ENCODE measurements around the gene FAM219A. TPM values are rescaled to one million over a fixed set of nuclear protein-coding genes. Genes with fewer than 3 reads are reported as not detected.

Gene FAM219A
- total RNA-seq, 1 experiment from 2014 or later = 17.1 TPM

DNA sequence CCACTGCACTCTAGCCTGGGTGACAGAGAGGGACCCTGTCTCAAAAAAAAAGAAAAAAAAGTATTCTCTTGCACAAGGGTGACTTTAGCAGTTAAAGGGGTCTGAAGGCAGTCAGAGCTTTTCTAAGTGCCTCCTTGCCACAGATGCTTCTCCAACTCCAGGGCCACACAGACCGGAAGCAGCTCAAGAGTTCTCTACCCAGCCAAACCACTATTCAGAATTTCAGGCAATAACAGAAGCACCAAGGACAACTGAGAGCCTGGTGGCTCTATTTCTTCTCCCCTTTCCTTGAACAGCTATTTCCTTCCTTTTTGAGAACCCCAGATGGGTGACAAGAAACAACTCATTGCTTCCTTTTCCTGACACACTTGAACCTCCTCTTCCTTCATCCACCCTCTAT lies 2.2 kb downstream of the FAM219A start:
- Histone ChIP-seq H3K27ac (ENCODE audit: low read length) (no peak overlapping the region), H3K4me3 (ENCODE audit: low read length) (peak overlapping the region; percentile 97), H2AFZ (ENCODE audit: low read length) (no peak overlapping the region), H3K79me2 (ENCODE audit: low read length) (peaks cover 68% of the 10 kb centered on the region), H3K27me3 (ENCODE audit: low read length) (no peaks in the 10 kb centered on the region), H4K20me1 (ENCODE audit: low read length) (peaks cover 27% of the 10 kb centered on the region; the same call in 1 of the 2 replicates), H3K9me3 (ENCODE audit: low read length) (no peaks in the 10 kb centered on the region), H3K36me3 (ENCODE audit: low read depth, low read length) (no peaks in the 10 kb centered on the region), H3K4me1 (ENCODE audit: insufficient read depth, low read length) (peaks cover 17% of the 10 kb centered on the region), H3K9me2 (replicated peaks; ENCODE audit: low read length) (no peaks in the 10 kb centered on the region), H3K9ac (ENCODE audit: low read length) (no peak overlapping the region), H3K4me2 (ENCODE audit: low read length) (peak overlapping the region; percentile 91), H3F3A (ENCODE audit: low read length, unreplicated experiment) (no peaks in the 10 kb centered on the region)
- CTCF ChIA-PET = no interaction called here
- TSS peak; percentile 17 for BruUV-seq (replicated peaks)
- intact Hi-C loops (cut with micrococcal nuclease) = no loop called here
- ATAC-seq = no peak
- no peak for DNase-seq
- POLR2A ChIA-PET (ENCODE audit: unreplicated experiment) = no interaction called here
- TF ChIP-seq, protein P1, sequence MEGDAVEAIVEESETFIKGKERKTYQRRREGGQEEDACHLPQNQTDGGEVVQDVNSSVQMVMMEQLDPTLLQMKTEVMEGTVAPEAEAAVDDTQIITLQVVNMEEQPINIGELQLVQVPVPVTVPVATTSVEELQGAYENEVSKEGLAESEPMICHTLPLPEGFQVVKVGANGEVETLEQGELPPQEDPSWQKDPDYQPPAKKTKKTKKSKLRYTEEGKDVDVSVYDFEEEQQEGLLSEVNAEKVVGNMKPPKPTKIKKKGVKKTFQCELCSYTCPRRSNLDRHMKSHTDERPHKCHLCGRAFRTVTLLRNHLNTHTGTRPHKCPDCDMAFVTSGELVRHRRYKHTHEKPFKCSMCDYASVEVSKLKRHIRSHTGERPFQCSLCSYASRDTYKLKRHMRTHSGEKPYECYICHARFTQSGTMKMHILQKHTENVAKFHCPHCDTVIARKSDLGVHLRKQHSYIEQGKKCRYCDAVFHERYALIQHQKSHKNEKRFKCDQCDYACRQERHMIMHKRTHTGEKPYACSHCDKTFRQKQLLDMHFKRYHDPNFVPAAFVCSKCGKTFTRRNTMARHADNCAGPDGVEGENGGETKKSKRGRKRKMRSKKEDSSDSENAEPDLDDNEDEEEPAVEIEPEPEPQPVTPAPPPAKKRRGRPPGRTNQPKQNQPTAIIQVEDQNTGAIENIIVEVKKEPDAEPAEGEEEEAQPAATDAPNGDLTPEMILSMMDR (conservative IDR thresholded peaks at IDR 0.05; ENCODE audit: low read depth, low read length) = no peak
- TF ChIP-seq EZH2phosphoT487 (IDR thresholded peaks at IDR 0.05; ENCODE audit: borderline replicate concordance, low read length) (no peak), EZH2 (IDR thresholded peaks at IDR 0.05; ENCODE audit: low read length, unreplicated experiment) (no peak)

DNA sequence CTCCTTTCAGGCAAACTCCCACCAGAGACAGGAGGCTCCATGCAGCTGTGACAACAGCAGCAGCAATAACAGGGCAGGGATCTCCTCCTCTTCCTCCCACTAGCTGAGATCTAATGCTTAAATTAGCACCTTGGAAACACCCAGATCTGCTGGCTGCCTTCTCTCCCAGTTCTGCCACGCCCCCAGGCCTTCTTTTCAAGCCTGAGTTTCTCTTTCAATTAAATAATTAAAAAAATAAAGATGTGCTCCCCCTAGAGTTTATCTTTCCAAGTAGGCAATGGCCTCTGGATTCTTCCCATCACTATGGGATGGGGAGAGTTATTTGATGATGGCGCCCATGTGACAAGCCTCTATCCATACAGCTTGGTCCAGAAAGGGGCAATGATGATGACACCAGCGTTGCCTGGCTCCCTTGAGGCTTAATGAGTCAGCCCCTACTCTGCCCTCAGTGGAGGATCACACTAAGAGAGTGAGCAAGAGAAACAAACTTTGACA lies 3.8 kb downstream of the FAM219A start:
- TF ChIP-seq EZH2phosphoT487 (IDR thresholded peaks at IDR 0.05; ENCODE audit: borderline replicate concordance, low read length) = no peak
- TF ChIP-seq EZH2 (IDR thresholded peaks at IDR 0.05; ENCODE audit: low read length, unreplicated experiment) = no peak
- TF ChIP-seq, protein P1 (conservative IDR thresholded peaks at IDR 0.05; ENCODE audit: low read depth, low read length) = no peak; the same call in 1 of the 2 replicates
- H3K9me2 ChIP-seq (replicated peaks; ENCODE audit: low read length) = no peaks in the 10 kb centered on the region
- H3K9ac ChIP-seq (ENCODE audit: low read length) = no peak overlapping the region
- ChIA-PET CTCF (no interaction called here), POLR2A (ENCODE audit: unreplicated experiment) (no interaction called here)
- ATAC-seq = peak; percentile 10
- no TSS peak for BruUV-seq (replicated peaks)
- no peak overlapping the region for H3K4me3 ChIP-seq (ENCODE audit: low read length)
- H3K4me1 ChIP-seq (ENCODE audit: insufficient read depth, low read length) = peaks cover 17% of the 10 kb centered on the region
- no peaks in the 10 kb centered on the region for H3F3A ChIP-seq (ENCODE audit: low read length, unreplicated experiment)
- intact Hi-C loops (cut with micrococcal nuclease) = no loop called here
- H2AFZ ChIP-seq (ENCODE audit: low read length) = no peak overlapping the region
- peaks cover 27% of the 10 kb centered on the region; the same call in 1 of the 2 replicates for H4K20me1 ChIP-seq (ENCODE audit: low read length)
- no peaks in the 10 kb centered on the region for H3K36me3 ChIP-seq (ENCODE audit: low read depth, low read length)
- DNase-seq = peak; percentile 71
- H3K4me2 ChIP-seq (ENCODE audit: low read length) = no peak overlapping the region
- H3K9me3 ChIP-seq (ENCODE audit: low read length) = no peaks in the 10 kb centered on the region
- no peak overlapping the region for H3K27ac ChIP-seq (ENCODE audit: low read length)
- no peaks in the 10 kb centered on the region for H3K27me3 ChIP-seq (ENCODE audit: low read length)
- peaks cover 80% of the 10 kb centered on the region for H3K79me2 ChIP-seq (ENCODE audit: low read length)

DNA sequence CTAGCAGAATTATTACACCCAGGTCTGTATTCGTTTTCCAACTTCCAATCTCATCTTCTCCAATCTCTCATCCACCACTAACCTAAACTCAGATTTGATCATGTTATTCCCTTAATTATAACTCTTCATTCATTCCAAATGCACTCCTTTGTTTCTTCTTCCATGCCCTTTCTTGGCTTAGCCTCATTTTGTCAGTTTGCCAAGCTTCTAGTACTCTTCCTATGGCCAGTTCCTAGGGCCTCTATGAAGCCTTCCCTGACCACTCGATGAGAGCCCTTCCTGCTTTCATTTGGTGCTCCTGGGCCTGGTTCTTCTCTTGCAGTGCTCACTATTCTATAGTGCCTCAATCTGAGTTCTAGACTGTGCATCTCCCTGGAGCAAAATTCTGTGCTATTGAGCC lies 5.8 kb downstream of the FAM219A start:
- peaks cover 27% of the 10 kb centered on the region; the same call in 1 of the 2 replicates for H4K20me1 ChIP-seq (ENCODE audit: low read length)
- CTCF ChIA-PET = no interaction called here

More for the DNA sequence above, 5.8 kb downstream of the FAM219A start:
- Histone ChIP-seq H3K27me3 (ENCODE audit: low read length) (no peaks in the 10 kb centered on the region), H3K9ac (ENCODE audit: low read length) (no peak overlapping the region), H3K27ac (ENCODE audit: low read length) (no peak overlapping the region), H3K9me3 (ENCODE audit: low read length) (no peaks in the 10 kb centered on the region), H3K36me3 (ENCODE audit: low read depth, low read length) (no peaks in the 10 kb centered on the region), H3F3A (ENCODE audit: low read length, unreplicated experiment) (no peaks in the 10 kb centered on the region), H3K4me1 (ENCODE audit: insufficient read depth, low read length) (peaks cover 17% of the 10 kb centered on the region), H3K4me2 (ENCODE audit: low read length) (no peak overlapping the region), H3K79me2 (ENCODE audit: low read length) (peaks cover 94% of the 10 kb centered on the region), H2AFZ (ENCODE audit: low read length) (no peak overlapping the region), H3K9me2 (replicated peaks; ENCODE audit: low read length) (no peaks in the 10 kb centered on the region), H3K4me3 (ENCODE audit: low read length) (no peak overlapping the region)
- POLR2A ChIA-PET (ENCODE audit: unreplicated experiment) = no interaction called here
- no peak for TF ChIP-seq EZH2phosphoT487 (IDR thresholded peaks at IDR 0.05; ENCODE audit: borderline replicate concordance, low read length)
- TF ChIP-seq EZH2 (IDR thresholded peaks at IDR 0.05; ENCODE audit: low read length, unreplicated experiment) = no peak
- no TSS peak for BruUV-seq (replicated peaks)
- intact Hi-C loops (cut with micrococcal nuclease) = no loop called here
- DNase-seq (no peak), ATAC-seq (no peak)
